ENCODE results near the gene PEAR1.

DNA sequence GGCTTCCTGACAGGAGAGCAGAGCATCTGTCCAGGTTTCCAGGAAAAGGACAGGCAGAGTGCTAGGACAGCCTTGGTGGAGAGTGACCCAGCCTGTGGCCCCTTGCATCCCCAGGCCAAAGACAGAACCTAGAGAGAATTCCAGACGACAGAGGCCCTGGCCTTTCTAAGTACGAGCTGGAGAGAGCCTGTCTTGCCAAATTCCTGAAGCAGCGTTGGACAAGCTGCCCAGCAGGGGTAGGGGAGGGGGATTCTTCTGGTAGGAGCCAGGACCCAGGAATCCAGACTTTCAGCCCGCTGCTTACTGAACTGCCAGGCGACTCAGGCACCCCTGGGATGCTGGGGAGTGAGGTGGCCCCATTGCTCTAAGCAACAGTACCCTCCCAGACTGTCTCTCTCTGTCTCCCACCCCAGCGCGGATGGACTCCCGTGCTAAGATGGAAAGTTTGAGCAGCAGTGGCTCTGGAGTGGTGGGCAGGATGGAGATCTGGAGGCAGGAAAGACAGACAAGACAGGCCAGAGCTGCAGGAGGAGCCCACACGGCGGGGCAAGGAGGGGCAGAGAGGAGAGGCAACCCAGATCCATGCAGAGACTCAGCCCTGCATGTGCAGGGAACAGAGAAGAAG, 8.8 kb upstream of the PEAR1 start:
- TF ChIP-seq EZH2 (IDR thresholded peaks at IDR 0.05; ENCODE audit: borderline replicate concordance, low read length): no peak
- TF ChIP-seq, protein P1, sequence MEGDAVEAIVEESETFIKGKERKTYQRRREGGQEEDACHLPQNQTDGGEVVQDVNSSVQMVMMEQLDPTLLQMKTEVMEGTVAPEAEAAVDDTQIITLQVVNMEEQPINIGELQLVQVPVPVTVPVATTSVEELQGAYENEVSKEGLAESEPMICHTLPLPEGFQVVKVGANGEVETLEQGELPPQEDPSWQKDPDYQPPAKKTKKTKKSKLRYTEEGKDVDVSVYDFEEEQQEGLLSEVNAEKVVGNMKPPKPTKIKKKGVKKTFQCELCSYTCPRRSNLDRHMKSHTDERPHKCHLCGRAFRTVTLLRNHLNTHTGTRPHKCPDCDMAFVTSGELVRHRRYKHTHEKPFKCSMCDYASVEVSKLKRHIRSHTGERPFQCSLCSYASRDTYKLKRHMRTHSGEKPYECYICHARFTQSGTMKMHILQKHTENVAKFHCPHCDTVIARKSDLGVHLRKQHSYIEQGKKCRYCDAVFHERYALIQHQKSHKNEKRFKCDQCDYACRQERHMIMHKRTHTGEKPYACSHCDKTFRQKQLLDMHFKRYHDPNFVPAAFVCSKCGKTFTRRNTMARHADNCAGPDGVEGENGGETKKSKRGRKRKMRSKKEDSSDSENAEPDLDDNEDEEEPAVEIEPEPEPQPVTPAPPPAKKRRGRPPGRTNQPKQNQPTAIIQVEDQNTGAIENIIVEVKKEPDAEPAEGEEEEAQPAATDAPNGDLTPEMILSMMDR (conservative IDR thresholded peaks at IDR 0.05 in 1 of 2, IDR thresholded peaks at IDR 0.05 in 1 of 2; ENCODE audit: extremely low read depth in 1 of 2, insufficient read depth in 1 of 2, low read depth in 1 of 2, low read length in 2 of 2): no peak

Measured in mammary epithelial cell (primary cell).